ENCODE data around the gene RAMP1.

DNA sequence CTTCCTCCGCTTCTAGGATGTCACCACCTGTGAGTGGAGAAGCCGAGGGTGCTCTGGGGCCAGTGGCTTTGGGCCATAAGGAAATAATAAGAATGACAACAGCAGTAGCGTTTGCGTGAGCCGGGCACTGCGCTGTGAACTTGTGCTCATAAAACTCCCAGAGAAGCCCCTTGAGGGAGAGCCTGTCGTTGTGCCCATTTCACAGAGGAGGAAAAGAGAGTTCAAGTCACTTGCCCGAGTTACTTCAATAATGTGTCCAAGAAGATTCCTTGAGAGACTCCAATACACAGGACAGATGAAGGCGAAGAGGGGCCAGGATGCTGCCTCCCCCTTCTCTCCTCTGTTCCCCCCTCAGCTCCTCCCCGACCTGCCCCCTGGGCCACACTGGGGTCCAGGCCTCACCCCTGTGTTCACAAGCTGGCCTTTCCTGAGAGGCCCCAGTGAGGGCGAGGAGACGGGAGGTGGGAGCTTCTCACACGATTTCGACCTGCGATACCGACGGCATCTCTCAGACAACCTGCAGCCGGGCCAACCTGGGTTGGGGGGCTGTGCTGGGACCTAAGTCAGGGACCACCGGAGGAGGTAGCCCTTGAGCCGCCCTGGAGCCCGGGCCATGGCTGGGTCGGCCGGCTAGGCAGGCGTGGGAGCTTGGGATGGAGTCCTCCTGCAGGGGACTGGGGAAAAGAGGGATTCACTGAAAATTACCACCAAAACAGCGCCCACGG lies 53.9 kb downstream of the RAMP1 start:
- TF ChIP-seq CTCF (IDR thresholded peaks at IDR 0.05) = no peak
- TF ChIP-seq POLR2A (IDR thresholded peaks at IDR 0.05) = no peak
